Measurements from ENCODE around the gene MEGF11. TPM values are rescaled to one million over a fixed set of nuclear protein-coding genes. Genes with fewer than 3 reads are reported as not detected.

Gene MEGF11
- total RNA-seq, 1 experiment from 2014 or later, result 0.34 TPM

DNA sequence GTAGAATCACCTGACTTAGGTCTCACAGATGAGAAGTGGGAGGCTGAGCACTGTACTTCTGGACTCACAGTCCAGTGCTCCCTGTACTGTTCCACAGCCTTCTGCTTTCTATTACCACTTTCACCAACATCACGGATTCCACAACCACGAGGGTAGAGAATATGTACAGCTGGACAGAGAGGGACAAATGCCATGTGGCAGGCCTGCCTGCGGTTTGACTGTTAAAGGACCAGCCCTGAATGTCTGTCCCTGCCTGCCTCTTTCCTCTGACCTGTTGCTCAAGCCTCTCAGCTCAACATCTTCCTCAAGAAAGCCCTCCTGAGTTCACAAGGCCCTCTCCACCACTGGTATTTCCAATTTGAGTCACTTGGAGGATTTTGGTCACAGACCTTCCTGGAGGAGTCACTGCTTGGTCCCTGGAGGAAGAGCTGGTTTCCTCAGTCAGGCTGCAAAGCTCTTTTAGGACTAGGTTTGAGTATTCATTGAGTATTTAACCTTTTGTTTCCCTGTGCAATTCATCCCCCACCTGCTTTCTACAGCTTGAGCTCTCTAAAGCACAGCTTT is 335.1 kb downstream of the MEGF11 start:
- no peak for DNase-seq (ENCODE audit: low read depth)

DNA sequence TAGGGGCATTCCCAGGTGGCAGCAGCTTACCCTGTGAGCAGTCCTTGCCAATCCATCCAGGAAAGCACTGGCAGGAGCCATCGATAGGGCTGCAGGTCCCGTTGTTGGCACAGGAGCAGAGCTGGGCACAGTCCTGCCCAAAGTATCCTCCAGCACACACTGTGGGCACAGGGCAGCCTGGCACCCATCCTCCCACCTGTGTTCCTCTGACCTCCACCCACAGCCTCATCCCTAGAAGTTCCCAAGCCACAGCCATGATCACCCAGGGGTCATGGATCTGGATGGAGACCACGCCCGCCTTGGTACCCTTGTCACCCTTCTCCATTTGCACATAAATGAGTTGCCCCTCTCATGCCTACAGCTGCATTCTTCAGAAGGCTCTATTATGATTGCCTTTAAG is 335.6 kb downstream of the MEGF11 start:
- DNase-seq (ENCODE audit: low read depth), result no peak

DNA sequence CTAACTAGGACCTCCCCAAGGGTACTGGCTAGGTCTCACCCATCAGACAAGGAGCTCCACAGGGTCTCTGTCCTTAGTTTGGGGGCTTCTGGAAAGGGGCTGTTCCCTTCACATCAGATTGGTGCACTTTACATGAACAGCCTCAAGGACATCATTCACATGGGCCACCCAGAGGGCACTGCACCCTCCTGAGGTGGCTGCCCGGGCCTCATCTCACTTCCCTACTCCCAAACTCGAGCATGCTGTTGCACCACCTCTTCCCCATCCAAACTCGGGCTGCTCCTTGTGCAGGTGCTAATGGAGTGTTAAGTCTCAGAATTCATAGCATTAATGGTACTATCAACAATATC is 336.2 kb downstream of the MEGF11 start:
- no peak for DNase-seq (ENCODE audit: low read depth)

DNA sequence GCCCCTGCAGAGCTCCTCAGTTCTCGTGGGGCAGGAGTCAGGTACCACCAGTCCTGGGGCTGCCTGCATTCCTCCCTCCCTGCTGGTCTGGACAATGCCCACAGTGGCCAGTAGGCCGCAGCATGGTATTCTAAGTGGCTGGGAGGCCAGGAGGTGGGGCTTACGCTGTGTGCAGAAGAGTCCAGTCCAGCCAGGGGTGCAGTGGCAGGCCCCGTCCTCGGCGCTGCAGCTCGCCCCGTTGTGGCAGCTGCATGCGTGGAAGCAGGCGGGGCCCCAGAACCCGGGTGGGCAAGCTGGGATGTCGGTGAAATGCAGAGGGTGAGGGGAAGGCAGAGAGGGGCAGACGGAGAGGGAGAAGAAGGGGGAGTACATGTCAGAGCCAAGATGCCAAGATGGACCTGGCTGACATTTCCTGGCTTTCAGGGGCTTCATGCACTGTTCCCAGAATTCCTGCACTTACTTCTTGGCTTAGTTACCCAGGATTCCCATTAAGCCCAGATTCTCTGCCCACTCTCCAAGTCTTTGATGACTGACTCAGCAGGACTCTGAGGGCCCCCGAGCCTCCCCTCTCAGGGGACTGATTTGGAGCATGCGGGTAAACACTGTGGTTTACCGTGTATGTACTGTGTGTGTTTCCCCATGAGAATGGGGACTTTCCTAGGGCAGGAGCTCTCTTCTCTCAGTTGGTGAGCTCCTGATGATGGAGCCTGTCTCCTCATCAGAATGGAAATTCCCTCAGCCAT is 336.7 kb downstream of the MEGF11 start:
- peak; percentile 74 for DNase-seq (ENCODE audit: low read depth)

DNA sequence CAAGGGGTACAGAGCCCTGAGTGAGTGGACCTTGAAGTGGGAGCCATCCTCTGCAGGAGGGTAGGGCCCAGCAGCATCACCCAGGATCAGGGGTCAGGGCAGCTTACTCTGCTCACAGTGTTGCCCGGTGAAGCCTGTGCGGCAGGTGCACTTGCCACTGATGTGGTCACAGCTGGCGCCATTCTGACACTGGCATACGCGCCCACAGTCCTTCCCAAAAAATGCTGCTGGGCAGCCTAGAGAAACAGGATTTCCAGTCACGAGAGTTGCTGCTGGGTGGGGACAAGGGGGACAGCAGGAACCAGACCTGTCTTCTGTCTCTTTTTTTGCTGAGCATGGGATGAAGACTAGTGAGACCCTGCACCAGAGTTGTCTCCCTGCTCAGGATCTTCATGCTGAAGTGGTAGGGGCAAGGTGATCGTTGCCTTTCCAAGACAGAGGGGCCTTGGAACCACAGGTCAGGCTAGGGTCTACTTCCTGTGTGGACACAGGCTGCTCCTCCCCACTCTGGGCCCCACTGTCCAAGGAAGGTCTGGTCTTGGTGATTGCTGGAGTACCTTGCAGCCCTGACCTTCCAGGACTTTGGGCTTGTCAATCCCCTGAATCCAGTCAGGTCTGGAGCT is 337.4 kb downstream of the MEGF11 start:
- no peak for DNase-seq (ENCODE audit: low read depth)

DNA sequence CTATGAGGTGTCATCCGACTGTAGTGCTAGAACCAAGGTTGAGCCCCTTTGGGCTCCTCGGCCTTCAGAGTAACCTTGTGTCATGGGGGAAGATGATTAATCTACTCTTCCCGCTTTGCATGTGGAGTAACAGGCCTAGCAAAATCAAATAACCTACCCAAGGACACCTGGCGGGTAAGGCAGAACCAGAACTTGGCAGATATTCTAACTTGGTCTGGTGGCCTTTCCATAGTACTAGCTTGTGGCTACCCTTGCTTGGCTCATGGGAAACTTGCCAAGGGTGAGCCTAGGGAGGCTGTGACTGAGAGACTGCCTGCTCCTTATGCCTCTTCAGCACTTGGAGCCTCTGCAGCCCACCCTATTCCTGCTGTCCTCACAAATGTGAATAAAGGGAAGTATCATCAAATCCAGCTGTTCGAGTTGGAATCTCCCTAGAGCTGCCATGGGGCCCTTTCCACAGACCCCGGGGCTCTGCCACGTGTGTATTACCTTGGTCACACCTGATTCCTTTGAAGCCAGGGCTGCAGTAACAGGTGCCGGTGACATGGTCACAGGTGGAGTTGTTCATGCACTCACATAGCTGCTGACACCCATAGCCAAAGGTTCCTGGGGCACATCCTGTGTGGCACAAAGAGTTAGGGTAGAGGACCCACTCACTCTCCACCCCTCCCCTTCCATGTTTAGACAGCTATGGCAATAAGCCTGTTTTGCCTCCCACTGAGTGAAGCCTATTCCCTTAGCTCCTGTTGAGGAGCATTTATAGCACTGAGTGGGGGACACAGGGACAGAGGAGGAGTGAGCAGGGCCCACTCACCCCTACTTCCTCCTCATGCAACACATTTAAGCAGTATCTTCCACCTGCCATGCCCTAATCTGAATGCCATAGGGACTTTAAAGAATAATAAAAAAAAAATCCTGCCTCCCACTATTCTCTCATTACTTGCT is 338.3 kb downstream of the MEGF11 start:
- no peak for DNase-seq (ENCODE audit: low read depth)

DNA sequence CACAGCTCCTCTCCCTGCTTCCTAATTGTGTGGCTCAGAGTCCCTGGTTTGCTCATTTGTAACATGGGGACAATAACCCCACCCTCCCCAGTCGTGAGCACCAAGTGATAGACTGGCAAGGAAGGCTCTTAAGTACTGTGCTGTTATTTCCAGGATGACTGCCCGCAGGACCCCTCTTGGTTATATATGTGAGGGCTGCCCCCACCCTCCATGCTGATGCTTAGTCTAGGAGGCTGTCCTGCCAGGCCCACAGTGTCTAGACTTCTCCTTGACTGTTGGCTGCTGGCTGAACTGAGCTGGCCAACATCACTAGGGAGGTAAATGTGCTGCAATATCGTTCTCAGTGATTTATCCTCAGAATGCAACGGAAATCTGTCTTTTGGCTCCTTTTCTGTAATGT is 339.2 kb downstream of the MEGF11 start:
- no peak for DNase-seq (ENCODE audit: low read depth)

DNA sequence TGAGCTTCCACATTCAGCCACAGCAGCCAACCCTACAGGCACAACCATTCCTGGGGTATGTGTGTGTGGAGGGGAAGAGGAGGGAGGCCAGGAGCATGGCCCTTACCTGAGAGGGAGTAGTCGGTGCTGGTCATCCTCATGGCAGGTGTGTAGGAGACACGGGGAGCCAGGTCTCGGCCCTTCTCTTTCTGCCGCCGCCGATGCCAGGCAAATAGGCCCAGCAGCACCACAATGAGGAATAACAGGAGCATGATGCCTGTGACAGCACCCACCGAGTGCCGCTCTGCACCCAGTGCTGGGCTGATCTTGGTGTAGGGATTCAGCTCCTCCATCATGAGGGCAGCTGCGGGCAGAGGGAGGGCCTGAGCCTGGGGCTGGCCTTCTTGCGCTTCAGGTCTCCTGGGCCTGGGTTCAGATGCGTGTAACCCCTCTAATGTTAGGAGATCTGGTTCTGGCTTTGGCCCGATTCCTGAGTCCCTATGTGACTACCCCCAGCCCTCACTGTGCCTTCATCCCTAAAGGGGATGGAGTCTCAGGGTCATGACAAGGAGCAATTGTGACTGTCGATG is 339.8 kb downstream of the MEGF11 start:
- DNase-seq (ENCODE audit: low read depth), result no peak

DNA sequence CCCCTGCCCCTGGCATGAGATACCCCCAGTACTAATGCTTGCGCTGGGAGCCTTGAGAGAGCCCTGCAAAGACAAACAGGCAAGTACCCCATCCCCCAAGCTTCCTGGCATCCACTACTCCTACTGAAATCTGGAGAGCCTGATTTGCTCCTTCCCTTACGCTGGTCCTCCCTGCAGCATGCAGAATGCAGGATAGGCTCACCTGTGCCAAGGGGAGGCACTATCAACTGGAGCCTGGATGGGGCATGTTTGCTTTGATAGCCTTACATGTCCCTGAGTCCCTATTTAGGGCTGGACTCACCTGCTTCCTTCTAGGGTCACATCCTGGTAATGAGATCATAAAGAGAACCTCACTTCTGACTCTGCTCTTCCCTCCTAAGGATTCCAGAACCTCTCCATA is 341.3 kb downstream of the MEGF11 start:
- no peak for DNase-seq (ENCODE audit: low read depth)

DNA sequence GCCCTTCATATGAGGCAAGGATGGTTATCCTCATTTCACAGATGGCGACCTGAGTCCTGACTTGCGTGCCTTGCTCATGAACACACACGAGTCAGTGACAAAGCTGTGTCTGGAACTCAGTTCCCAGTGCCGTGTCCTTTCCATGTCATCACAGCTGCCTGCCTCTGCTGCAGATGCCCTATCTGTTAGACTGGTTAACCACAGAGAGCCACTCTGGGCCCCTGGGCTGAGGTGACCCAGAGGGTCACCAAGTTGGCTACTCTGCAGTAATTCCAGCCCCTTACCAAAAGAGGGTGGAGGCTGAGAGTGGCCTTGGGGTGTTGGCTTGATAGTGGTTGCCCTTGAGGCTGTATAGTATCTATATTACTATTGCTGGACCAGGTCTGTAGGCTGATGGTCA is 343.2 kb downstream of the MEGF11 start:
- DNase-seq (ENCODE audit: low read depth), result no peak

DNA sequence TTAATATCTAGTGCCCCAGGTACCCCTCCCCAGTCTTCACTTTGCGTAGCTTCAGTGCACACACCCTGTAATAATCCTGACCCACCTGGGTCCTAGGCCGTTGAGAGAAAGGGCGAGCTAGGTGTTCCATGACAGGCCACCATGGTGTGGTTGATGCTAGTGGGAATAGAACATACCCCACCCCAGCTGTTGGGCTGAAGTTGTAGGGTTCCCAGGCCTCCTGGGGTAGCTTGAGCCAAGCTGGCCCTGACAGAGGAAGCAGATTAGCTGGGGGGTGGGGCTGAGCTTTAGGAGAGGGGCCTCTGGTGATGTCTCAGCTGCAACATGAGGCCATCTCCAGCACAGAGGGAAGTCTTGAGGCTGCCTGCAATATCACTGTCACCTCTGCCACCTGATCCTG is 343.7 kb downstream of the MEGF11 start:
- no peak for DNase-seq (ENCODE audit: low read depth)

DNA sequence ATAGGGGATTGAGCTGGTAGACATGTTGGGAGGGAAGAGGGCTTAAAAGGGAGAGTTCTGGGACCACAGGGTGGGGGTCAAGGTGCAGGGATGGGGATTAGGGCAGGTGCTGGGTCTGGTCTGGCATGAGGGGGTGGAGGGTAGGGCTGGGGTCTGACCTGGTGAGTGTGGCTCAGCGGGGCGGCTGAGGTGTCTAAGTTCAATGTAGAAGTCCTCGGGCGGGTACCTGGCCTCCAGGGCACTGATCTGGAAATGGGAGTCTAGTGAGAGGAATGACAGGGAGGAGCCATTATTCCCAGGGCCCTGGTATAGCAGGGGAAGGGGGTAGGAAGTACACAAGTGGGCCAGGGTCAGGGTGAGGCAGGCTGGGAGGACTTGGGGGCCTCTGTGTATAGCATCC is 344.7 kb downstream of the MEGF11 start:
- no peak for DNase-seq (ENCODE audit: low read depth)

DNA sequence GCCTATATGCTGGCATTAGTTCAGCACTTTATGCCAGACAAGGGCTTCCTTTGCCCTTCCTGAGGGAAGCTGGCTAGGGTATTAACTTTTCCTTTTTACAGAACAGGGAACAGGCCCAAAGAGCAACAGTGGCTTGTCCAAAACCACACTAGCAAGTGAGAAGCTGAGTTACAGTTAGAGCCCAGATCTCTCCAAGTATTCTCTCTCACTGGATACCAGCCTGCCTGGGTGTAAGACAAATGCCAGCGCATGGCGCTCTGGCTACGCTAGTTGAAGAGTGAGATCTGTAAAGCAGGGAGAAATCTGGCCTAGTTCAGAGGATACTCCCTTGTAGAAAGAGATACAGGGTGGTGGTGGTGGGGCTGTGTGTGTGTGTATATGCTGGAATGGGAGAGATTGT is 345.9 kb downstream of the MEGF11 start:
- no peak for DNase-seq (ENCODE audit: low read depth)

DNA sequence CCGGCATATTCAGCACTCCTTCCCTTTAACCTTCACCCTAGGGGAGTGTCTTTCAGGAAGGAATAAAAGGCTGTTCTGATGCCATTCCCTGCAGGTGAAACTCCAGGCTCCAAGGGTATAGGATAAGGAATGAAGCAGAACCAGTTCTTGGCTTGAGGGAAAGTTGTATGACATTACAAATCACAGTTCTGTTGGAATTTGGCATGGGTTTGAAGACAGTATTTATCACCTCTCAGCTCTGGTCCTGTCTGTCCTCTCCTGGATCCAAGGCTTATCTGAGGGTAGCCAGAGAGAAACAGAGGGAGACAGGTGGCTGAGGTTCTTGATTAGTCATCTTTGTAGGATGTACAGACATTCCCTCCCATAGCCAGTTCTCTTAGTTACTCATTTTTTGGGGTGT is 347.2 kb downstream of the MEGF11 start:
- DNase-seq (ENCODE audit: low read depth), result no peak

DNA sequence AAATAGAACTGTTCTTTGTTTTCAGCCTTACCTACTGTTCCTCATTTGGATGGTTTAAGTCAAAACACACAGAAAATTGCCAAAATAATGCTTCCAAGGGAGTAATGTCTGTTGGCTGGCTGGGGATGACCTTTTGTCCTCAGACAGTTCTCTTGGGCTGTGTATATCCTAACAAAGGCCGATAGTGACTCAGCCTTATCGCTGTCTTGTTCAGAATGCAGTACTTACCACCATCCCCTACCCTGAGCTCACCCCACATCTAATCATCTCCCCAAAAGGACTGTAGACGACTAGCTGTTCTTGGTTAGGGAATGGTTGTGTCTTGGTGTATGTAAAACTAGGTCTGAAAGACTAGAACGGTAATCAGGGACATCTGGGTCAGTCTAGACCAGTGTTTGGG is 349.2 kb downstream of the MEGF11 start:
- DNase-seq (ENCODE audit: low read depth), result no peak

DNA sequence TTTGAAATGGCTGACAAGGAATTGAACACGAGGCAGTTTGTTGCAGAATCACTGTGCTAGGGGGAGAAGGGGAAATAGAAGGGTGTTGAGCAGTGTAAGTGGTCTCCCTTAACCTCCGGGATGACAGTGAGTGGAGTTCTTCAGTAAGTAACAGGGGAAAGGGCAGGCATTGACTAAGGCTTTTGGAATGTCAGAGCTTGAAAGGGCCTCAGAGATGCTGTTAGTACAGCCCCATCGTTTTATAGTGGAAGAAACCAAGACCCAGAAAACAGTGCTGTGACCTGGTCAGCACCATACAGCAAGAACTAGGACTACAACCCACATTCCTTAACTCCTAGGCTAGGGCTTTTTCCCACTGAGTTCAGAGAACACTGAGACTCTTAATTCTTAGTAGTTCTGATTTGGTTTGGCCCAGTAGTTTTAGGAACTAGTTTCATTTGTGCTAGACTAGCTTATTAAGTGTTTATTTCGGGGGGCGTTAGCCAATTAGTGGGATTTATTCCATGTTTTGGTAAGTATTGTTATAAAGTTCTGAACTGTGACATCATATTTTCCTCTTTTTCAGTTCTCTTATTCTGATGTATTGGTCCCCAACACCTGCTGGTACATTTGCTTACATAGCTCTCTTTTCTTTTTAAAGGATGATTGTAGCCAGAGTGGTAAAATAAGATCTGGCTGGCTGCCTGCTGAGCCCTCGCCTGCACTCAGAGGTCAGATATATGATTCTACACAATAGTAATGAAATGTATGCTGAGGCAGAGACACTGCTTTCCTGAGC is 350.1 kb downstream of the MEGF11 start:
- DNase-seq (ENCODE audit: low read depth), result no peak

DNA sequence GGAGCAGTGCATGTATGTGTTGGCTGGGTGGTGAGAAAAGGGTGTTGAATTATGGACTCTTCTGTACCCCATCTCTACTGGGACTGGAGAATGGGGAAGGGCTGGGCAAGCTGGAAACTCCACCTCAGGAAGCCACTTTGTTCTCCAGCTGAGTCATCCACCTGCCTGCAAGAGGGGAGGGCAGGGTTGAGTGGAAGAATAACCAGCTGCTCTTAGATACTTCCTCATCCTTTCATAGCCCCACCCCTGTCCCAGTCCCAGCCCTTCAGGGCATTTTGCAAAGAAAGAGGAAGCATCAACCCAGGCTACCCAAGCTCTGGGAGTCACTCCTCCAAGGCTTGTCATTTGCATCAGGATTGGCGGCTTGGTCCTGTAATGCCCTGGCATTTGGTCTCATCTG is 351.2 kb downstream of the MEGF11 start:
- DNase-seq (ENCODE audit: low read depth), result peak; percentile 34

DNA sequence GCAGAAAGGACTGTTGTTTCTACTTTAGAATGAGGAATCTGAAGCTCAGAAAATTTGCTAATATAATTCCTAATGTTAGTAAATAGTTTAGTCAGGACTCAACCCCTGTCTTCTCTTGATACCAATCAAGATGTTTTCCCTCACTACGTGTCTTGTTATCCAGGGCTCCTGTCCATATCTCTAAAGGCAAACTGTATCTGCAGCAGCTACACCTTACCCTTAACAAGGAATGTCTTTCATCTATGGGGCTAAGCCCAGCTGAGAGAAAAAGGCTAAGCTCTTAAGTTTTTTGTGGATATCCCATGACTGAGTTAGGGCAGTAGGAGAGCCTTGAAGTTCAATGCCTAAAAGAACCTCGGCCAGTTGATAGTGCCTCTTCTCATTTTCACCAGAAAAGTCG is 351.7 kb downstream of the MEGF11 start:
- DNase-seq (ENCODE audit: low read depth), result no peak

DNA sequence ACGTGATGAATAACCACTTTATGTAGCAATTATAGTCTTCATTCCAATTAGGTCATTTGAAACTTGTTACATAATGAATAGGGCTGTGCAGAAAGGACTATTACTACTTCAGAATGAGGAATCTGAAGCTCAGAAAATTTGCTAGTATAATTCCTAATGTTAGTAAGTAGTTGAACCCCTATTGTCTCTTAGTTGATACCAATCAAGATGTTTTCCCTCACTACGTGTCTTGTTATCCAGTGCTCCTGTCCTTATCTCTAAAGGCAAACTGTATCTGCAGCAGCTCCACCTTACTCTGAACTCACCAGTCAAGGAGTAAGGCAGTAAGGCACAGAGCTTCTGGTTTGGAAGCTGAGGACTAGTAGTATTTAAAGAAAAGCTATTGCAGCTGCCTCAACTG is 352.2 kb downstream of the MEGF11 start:
- no peak for DNase-seq (ENCODE audit: low read depth)

DNA sequence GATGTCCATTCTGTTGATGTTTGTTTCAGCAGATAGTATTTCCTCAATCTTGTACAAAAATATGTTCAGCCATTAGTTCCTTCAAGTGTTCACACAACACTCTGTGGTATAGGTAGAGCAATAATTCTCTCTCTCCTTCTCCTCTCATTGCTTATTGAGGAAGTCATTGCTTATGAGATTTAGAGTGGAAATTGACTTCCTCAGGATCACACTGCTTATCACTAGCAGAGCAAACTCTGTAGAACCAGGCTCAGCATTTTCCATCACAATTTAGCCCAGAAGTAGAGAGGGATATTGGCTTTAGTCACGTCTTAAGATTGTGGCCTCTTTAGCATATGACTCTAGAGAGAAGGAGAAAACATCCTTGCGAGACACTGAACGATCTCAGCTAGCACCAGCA is 353.1 kb downstream of the MEGF11 start:
- no peak for DNase-seq (ENCODE audit: low read depth)

DNA sequence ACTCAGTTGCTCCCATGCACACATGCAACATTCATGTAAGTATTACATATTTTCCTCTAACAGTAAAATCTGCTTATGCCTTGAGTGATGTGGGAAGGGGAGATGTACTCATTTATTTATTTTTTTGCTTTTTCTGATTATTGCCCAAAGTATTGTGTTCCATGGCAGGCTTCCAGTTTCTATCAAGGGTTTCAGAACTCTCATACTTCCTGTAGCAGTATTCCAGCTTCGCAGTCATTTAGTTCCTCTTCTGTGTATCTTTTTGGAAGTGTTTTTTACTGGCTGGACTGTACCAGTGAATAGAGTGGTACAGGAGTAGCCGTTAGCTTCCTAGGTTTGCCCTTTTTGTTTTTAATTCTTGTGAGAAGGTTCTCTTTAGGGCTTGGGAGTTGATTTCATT is 357.3 kb downstream of the MEGF11 start:
- no peak for DNase-seq (ENCODE audit: low read depth)
